NCI-H1694 treated with DMSO at 0.1 percent for 48 hours (cell line): ENCODE data around the gene GLCCI1.
"Not testable (repeated sequence)": the region's sequence is repeated elsewhere in the genome, so short reads cannot be mapped to it uniquely, and the experiment has no call there.

ENCODE experiments used
- DNase-seq: peaks from one replicate; lab custom pipeline; 2025; lab: John Stamatoyannopoulos, UW

Gene GLCCI1

DNA sequence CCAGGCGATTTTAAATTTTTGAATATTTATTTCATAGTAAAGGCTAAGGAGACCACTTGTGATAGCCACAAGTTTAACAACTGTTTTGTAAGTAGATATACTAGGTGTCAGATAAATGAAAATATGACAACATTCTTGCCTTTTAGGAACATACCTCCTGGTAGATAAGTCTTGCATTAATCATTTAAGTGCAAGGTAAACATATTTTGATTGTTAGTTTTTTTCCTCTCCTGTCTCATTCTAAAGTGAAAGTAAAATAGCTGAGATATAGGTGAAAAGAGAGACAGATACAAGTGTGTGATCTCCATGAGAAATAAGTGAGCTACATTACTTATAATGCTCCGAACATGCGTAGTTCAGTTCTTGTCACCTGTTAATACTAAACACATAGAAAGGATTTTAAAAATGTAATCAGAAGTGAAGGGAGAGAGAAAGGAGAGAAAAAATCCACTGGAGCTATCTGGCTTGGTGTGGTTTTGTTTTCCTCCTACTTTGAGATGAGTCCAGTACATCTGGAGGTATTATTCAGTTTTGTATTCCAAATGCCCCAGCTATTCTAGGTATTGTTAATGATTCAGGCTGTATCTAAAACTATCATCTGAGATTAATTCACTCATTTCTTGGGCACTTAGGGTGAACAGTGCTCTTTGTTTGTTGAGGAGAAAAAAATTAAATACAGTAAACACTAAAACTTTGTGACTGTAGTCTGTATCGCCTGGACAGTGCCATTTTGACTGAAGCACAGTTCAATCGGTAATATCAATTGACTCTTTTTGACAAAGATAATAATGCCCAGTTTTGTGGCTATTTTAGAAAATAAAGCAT, 21.2 kb downstream of the GLCCI1 start:
- DNase-seq, result no peak

DNA sequence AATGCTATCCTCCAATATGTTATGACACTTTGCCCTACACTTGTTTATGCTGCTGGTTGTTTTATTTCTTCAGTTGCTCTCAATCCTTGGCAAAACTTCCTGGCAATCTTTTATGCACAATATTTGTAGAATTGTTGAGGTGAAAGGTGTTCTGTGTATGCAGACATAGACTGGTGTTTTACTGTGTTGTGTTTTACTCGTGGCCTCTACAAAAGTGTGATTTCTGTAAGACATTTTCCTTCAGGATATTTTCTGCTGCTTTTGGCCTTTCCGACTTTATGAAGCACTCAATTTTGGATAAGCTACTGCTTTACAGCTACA, 21.8 kb downstream of the GLCCI1 start:
- no peak for DNase-seq

DNA sequence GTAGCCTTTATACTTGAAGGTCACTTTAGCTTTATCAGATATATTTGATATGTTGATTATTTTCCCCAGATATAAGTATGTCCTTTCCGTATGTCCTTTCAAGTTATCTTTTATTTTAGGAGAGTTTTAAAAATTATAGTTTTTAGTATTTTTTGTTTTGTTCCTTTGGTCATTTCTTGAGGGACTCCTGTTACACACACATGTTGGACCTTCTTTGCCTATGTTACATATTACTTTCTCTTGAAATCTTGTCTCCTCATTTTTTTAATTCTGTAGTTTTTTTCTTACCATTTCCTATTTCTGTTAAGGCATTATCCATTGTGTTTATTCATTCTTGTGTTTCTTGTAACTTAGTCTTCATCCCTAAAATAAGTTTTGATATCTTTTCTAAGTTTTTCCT, 23.9 kb downstream of the GLCCI1 start:
- DNase-seq, result no peak

GRCh38 chr7:7995348-7995747, 26.8 kb downstream of the GLCCI1 start:
- not testable (repeated sequence) for DNase-seq

GRCh38 chr7:7996568-7996967, 28.0 kb downstream of the GLCCI1 start:
- no peak for DNase-seq

DNA sequence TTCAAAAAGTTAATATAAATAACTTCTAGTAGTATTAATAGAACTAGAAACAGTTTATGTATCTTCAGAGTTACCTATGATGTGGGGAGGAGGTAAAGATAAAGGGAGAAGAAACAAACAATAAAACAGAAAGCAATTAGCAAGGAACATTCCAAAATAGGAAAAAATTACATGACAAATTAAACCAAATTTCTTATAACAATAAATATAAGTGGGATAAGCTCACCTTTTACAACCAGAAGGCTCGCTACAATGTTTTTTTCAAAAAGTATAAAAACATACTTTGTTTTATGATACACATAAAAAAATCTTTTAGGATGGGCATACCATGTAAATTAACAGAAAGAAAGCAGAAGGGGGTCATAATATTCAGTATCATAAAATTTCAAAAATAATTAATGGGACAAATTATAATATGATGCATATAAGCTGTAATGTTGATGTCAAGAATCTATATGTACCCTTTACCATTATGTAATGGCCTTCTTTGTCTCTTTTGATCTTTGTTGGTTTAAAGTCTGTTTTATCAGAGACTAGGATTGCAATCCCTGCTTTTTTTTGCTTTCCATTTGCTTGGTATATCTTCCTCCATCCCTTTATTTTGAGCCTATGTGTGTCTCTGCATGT, 31.8 kb downstream of the GLCCI1 start:
- DNase-seq, result no peak

- no peak for DNase-seq
Measured at GRCh38 chr7:8003077-8003476, 34.5 kb downstream of the GLCCI1 start.

DNA sequence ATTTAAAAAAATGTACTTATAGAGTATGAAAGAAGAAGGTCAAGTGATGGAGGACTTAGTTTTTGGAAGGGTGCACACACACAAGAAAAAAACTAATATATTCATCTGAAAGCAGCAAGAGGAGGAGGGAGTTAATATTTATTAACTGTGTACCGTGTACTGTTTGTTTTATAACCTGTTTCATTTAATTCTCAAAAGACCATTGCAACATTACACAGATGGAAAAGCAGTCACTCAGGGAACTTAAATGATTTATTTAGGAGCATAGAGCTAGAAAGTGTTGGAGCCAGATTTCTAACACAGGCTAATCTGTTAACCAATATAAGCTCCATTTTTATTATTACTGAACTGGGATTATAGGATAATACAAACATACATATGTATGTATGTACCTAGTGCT, 36.7 kb downstream of the GLCCI1 start:
- DNase-seq, result no peak

- no peak for DNase-seq
Measured at GRCh38 chr7:8014399-8014798, 45.8 kb downstream of the GLCCI1 start.

DNA sequence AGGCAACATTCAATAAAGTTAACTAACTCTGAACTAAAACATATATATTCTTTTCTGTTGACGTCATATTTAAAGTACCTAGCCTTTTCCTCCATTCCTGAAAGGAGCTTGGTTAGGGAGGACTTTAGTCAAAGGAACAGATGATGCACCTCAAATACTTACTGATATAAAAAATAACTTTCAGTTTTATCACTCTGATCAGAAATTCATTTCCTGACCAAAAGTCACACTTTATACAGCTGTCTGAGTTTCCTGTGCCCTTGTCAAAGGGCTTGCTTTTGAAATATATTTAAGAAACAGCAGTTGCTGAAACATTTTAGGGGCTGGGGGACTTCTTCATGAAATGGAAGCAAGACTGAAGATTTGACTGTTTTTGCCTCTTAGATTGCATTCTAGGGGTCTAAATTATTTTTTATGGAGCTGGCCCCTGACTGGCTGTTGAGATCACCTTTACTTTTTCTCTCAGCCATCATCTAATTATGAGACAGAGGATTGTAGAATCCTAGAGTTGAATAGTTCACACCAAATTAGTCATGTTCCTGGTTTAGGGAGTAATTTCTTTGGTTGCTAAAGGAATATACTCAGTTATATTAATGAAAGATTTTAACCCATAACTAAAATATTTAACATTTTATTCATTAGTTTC, 46.6 kb downstream of the GLCCI1 start:
- no peak for DNase-seq

GRCh38 chr7:8015746-8016120, 47.1 kb downstream of the GLCCI1 start:
- no peak for DNase-seq

DNA sequence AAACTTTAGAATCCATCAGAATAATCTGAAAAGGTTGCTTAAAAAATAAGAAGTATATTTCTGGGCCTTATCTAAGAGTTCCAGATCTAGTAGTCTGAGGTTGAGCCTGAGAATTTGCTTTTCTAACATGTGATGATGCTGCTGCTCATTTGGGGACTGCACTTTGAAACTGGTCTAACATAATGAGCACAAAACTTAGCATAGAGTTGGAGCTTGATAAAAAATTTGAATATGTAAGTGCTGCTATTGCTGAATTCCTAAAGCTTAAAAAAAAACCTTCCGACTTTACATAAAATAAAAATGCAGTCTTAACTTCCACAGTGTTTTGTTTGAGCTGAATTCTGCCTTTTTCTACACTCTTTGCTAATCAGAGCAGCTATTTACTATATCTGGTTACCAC, 48.8 kb downstream of the GLCCI1 start:
- no peak for DNase-seq

- DNase-seq, result no peak
Measured at GRCh38 chr7:8018961-8019360, 50.4 kb downstream of the GLCCI1 start.

- no peak for DNase-seq
Measured at GRCh38 chr7:8022628-8023027, 54.0 kb downstream of the GLCCI1 start.

DNA sequence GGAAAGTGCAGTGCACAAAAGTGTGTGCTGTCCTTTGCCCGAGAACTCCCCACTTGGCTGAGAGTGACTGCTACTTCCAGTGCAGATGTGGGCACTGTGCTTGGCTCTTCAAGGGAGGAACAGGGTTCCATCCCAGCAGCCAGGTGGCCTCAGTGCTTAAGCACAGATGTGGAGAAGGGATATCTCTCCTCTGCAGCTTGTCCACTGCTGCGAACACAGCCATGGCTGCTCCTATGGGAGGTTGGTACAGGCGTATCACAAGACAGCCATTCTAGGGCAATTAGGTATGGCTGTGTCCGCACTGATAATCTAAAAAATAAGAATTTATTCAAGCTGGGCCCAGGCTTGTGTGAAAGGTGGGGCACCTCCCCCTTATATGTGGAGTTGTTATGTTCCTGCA, 66.6 kb downstream of the GLCCI1 start:
- DNase-seq, result no peak

DNA sequence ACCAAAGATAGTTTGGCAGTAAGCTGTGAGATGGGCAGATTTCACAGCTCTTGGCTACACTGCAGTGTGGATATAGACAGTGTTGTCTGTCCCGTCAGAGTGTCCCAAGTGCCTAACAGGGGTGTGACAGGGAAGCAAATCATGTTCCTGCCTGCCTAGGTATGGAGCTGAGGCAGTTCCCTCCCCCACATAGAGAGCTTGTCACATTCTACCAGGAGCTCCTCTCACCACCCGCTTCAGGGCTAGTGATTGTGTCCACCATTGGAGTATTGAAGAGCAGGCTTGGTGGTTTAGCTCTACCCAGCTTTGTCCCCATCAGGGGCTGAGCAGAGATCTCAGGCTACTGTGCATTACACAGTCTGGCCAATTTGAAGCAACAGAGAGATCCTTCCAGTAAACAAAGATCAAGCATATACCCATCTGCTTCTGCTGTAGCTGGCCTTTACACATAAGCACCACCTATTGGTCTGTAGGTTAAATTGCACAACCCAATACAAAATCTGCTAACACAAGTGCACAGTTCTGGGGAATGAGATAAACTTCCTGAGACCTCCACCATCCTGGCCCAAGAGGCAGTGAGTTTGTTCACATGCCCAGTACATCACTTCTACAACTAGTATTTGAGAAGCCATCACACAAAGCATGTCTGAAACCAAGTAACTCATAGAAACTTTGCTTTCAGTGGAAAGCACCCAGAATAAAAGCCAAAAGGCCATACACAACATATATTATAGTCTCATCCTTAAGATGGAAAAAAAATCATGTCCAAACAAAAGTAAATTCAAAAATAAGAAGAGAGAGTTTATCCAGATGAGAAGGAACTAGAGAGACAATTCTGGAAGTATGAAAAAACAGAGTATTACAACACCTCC, 67.3 kb downstream of the GLCCI1 start:
- DNase-seq, result peak; percentile 57

GRCh38 chr7:8037151-8037550, 68.6 kb downstream of the GLCCI1 start:
- no peak for DNase-seq

DNA sequence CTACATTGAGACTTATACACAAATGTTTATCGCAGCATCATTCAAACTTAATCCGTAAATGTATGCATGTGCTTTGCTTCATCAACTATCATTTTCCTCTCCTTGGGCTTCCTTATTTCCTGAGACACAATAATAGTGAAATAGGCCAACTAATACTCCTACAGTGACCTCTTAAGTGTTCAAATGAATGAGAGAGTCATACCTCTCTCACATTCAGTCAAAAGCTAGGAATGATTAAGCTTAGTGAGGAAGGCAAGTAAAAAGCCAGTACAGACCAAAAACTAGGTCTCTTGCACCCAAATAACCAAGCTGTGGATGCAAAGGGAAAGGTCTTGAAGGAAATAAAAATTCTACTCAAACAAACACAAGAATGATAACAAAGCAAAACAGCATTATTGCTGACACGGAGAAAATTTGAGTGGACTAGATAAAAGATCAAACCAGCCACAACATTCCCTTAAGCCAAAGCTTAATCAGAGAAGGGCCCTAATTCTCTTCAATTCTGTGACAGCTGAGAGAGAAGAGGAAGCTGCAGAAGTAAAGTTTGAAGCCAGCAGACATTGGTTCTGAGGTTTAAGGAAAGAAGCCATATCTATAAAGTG, 72.3 kb downstream of the GLCCI1 start:
- no peak for DNase-seq

DNA sequence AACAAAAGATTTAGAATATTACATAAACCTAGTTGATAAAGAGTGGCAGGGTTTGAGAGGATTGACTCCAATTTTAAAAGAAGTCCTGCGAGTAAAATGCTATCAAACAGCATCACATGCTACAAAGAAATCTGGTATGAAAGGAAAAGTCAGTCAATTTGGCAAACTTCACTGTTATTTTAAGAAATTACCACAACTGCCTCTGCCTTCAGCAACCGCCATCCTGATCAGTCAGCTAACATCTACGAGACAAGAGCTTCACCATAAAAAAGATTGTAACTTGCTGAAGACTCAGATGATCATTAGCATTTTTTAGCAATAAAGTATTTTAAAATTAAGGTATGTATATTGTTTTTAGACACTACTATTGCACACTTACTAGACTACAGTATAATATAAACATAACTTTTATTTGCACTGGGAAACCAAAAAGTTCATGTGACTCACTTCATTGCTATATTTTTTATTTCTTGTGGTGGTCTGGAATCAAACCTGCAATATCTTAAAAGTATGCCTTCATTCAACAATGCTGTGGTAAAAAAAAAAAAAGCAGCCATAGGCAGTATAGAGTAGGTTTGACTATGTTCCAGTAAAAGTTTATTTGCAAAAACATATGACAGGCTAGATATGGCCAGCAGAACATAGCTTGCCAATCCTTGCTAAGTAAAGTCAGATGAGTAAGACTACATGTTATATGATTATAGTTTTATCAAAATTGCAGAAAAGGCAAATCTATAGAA, 74.4 kb downstream of the GLCCI1 start:
- no peak for DNase-seq

GRCh38 chr7:8044761-8045430, 76.3 kb downstream of the GLCCI1 start:
- no peak for DNase-seq

DNA sequence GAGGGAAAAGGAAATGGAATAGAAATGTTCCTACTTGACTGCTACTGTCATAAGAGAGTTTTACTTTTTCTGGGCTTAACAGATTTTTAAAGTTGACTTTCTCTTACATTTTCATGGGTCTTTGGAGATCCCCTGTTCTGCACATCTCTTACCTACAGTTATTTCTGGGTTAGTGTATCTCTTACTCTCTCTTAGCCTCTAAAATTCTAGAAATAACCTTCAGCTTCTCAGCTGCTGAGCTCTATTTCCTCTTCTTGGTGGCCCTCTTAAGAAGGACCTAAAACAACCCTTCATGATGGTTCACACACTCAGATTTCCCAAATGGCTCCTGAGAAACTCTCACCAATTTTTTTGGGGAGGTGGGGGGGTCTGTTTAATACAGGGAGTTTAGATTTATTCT, 79.5 kb downstream of the GLCCI1 start:
- not testable (repeated sequence) for DNase-seq
